A673 (cell line): Measurements from ENCODE around the gene ORMDL2.

Experiments used
- EZH2 ChIP-seq: fragments of 200-600 bp; sonication (generic); IDR thresholded peaks from 2 replicates; pipeline ENCODE4 v1.6.1; 2017; ENCODE audit warnings: borderline replicate concordance, low read depth, mild to moderate bottlenecking, mixed read lengths, antibody characterized with exemption, low read length; ENCODE audit not compliant: poor library complexity, severe bottlenecking
- TF ChIP-seq, protein P1 (sequence below): fragments of 300-800, 200-600 bp; sonication (generic); conservative IDR thresholded peaks from 2 replicates; pipeline ENCODE4 v1.5.1; 2017; ENCODE audit warnings: low read depth, mild to moderate bottlenecking, antibody characterized with exemption, low read length, moderate library complexity, mixed read lengths

GRCh38 chr12:55814257-55814656, 3.6 kb upstream of the ORMDL2 start:
- TF ChIP-seq, protein P1, sequence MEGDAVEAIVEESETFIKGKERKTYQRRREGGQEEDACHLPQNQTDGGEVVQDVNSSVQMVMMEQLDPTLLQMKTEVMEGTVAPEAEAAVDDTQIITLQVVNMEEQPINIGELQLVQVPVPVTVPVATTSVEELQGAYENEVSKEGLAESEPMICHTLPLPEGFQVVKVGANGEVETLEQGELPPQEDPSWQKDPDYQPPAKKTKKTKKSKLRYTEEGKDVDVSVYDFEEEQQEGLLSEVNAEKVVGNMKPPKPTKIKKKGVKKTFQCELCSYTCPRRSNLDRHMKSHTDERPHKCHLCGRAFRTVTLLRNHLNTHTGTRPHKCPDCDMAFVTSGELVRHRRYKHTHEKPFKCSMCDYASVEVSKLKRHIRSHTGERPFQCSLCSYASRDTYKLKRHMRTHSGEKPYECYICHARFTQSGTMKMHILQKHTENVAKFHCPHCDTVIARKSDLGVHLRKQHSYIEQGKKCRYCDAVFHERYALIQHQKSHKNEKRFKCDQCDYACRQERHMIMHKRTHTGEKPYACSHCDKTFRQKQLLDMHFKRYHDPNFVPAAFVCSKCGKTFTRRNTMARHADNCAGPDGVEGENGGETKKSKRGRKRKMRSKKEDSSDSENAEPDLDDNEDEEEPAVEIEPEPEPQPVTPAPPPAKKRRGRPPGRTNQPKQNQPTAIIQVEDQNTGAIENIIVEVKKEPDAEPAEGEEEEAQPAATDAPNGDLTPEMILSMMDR, result no peak
- TF ChIP-seq EZH2, result no peak
